HepG2 (cell line): ENCODE data around the gene KIF5B. TPM values are rescaled to one million over a fixed set of nuclear protein-coding genes. Genes with fewer than 3 reads are reported as not detected.

Source experiments
- AHR ChIP-seq: IDR thresholded peaks from 2 replicates; pipeline ENCODE4 v1.6.1; 2018; ENCODE audit warnings: missing genetic modification reagents, missing compliant biosample characterization
- CHCHD3 ChIP-seq: sonication (generic); formaldehyde crosslinking; IDR thresholded peaks from 2 replicates; pipeline ENCODE4 v1.8.0; 2022; ENCODE audit warnings: mild to moderate bottlenecking, missing genetic modification reagents, moderate library complexity
- ESRRA ChIP-seq: sonication (generic); formaldehyde crosslinking; IDR thresholded peaks from 2 replicates; pipeline ENCODE4 v1.5.1; 2020; ENCODE audit warnings: mild to moderate bottlenecking, low read depth, missing genetic modification reagents
- FOXJ3 ChIP-seq: sonication (generic); formaldehyde crosslinking; IDR thresholded peaks from 2 replicates; pipeline ENCODE4 v1.4.0; 2020; ENCODE audit warnings: missing genetic modification reagents, mild to moderate bottlenecking, borderline replicate concordance
- FUBP1 ChIP-seq: sonication (generic); formaldehyde crosslinking; IDR thresholded peaks from 2 replicates; pipeline ENCODE4 v1.5.1; 2020; ENCODE audit warnings: missing genetic modification reagents, mild to moderate bottlenecking, borderline replicate concordance
- HNRNPK ChIP-seq: fragments of 200-400 bp; formaldehyde crosslinking; IDR thresholded peaks from 2 replicates; pipeline ENCODE4 v1.6.1; 2018; ENCODE audit warnings: low read length, low read depth, moderate library complexity, mild to moderate bottlenecking; ENCODE audit not compliant: poor library complexity, severe bottlenecking
- MAFG ChIP-seq: sonication (generic); formaldehyde crosslinking; IDR thresholded peaks from 2 replicates; pipeline ENCODE4 v1.5.1; 2020; ENCODE audit warnings: mild to moderate bottlenecking, missing genetic modification reagents
- MED13 ChIP-seq: sonication (generic); formaldehyde crosslinking; IDR thresholded peaks from 2 replicates; pipeline ENCODE4 v1.5.0; 2020; ENCODE audit warnings: missing genetic modification reagents
- MYNN ChIP-seq: sonication (generic); formaldehyde crosslinking; IDR thresholded peaks from 2 replicates; pipeline ENCODE4 v1.4.0; 2020; ENCODE audit warnings: mild to moderate bottlenecking, low read depth, missing genetic modification reagents
- MZF1 ChIP-seq: sonication (generic); formaldehyde crosslinking; IDR thresholded peaks from 2 replicates; pipeline ENCODE4 v1.8.1; 2023; ENCODE audit warnings: mild to moderate bottlenecking, missing genetic modification reagents, borderline replicate concordance
- NONO ChIP-seq, 2 experiments: fragments of 450-650 bp in 1 of 2; sonication (generic) in 1 of 2; formaldehyde crosslinking in 1 of 2; IDR thresholded peaks in 1 of 2; conservative IDR thresholded peaks in 1 of 2; 2 replicates each; pipeline versions ENCODE4 v1.6.1 to v1.8.0; 2017 to 2022; ENCODE audit warnings: mild to moderate bottlenecking in 1 of 2, missing genetic modification reagents in 1 of 2, moderate library complexity in 1 of 2
- RBAK ChIP-seq: sonication (generic); formaldehyde crosslinking; IDR thresholded peaks from 2 replicates; pipeline ENCODE4 v1.5.1; 2020; ENCODE audit warnings: mild to moderate bottlenecking, missing genetic modification reagents
- ZNF331 ChIP-seq: sonication (generic); formaldehyde crosslinking; IDR thresholded peaks from 2 replicates; pipeline ENCODE4 v1.4.0; 2020; ENCODE audit warnings: missing genetic modification reagents
- ZNF343 ChIP-seq: sonication (generic); formaldehyde crosslinking; IDR thresholded peaks from 2 replicates; pipeline ENCODE4 v1.4.0; 2020; ENCODE audit warnings: mild to moderate bottlenecking, missing genetic modification reagents
- ZSCAN21 ChIP-seq: sonication (generic); formaldehyde crosslinking; IDR thresholded peaks from 2 replicates; pipeline ENCODE4 v1.8.0; 2022; ENCODE audit warnings: mild to moderate bottlenecking, missing genetic modification reagents, moderate library complexity, borderline replicate concordance
- ZSCAN31 ChIP-seq: sonication (generic); formaldehyde crosslinking; IDR thresholded peaks from 2 replicates; pipeline ENCODE4 v1.5.0; 2020; ENCODE audit warnings: low read depth, mild to moderate bottlenecking, missing genetic modification reagents
- polyA plus RNA-seq, 8 experiments: library from polyadenylated mRNA; depleted of rRNA in 3 of 8; stranded (reverse) in 7 of 8; unstranded in 1 of 8; fragments of >200 nt; fragmentation: Illumina TruSeq in 4 of 8; extraction: Trizol in 4 of 8; gene quantifications; 2 replicates each; pipeline versions ENCODE4 v1.2.1 to v1.2.3, GENCODE V29; 2011 to 2016; ENCODE audit warnings: low read depth in 4 of 8, missing spikeins in 1 of 8, mixed read lengths in 1 of 8; ENCODE audit not compliant: insufficient read depth in 1 of 8
- total RNA-seq, 5 experiments: library from RNA; depleted of rRNA; stranded (reverse); fragments of >200 nt; fragmentation: Illumina TruSeq; extraction: Trizol; gene quantifications; 2 replicates each; pipeline ENCODE4 v1.2.3, GENCODE V29; 2016; ENCODE audit warnings: low read depth in 1 of 5
- TF ChIP-seq, protein P1 (sequence below), 2 experiments: fragments of 450-650 bp in 1 of 2; sonication (generic) in 1 of 2; formaldehyde crosslinking in 1 of 2; IDR thresholded peaks; 2 replicates each; pipeline versions ENCODE4 v1.6.1 to v1.8.0; 2016 to 2022; ENCODE audit warnings: antibody characterized with exemption in 1 of 2, mild to moderate bottlenecking in 1 of 2, missing genetic modification reagents in 1 of 2

KIF5B gene
- total and polyA plus RNA-seq, 2 of the 13 experiments (the other 11 are each of a cell fraction or from before 2014, with no cell fraction given), result 34.3 to 133 TPM

DNA sequence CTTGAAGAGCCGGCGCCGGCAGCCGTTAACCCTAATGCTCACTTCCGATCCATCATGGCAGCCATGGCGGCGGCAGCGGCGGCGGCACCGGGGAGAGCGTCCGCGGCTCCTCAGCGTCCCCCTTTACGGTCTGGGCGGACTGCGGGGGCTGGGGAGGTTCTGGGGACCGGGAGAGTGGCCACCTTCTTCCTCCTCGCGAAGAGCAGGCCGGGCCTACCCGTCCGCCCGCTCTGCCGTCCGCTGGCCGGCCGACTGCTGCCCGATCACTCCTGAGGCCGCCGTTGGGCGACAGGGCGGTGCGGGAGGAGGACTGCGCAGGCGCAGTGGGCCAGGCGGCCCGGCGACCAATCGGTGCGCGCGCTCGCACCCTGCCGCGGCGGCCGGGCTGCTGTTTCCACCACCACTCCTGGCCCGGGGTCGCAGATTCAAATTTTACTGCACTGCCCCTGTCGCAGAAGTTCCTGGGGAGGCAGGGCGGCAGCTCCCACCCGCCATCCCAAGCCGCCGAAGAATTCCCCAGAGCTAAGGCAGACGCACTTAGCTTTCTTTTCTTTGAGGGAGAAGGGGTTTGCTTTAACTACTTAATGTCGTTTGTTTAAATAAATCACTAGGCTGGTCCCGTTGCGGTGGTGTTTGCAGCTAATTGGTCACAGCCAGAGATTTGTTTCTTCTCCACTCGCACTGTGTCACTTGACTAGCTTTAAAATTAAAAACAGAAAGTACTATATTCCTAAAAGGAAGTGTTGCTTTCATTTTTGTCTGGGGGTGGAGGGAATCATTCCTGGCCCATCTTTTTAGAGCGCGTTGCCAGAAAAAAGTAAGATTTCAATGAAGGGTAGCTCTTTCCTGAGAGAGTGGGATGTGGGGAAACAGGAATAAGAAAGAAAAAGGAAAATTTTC is at the start of gene KIF5B (continued):
- no peak for TF ChIP-seq FUBP1
- TF ChIP-seq ESRRA (CRISPR knock-in tag), result peak; percentile 45; the same call in 1 of the 2 replicates
- no peak for TF ChIP-seq ZNF331 (CRISPR knock-in tag)
- TF ChIP-seq ZSCAN31 (CRISPR knock-in tag), result peak; percentile 51; the same call in 1 of the 2 replicates
- TF ChIP-seq ZNF343, result no peak
- TF ChIP-seq MAFG (CRISPR knock-in tag), result no peak
- TF ChIP-seq NONO (IDR thresholded peaks at IDR 0.05), result no peak
- TF ChIP-seq NONO (CRISPR knock-in tag; conservative IDR thresholded peaks at IDR 0.05), result peak; percentile 37; the same call in 1 of the 2 replicates
- TF ChIP-seq FOXJ3 (CRISPR knock-in tag), result no peak
- TF ChIP-seq, protein P1, sequence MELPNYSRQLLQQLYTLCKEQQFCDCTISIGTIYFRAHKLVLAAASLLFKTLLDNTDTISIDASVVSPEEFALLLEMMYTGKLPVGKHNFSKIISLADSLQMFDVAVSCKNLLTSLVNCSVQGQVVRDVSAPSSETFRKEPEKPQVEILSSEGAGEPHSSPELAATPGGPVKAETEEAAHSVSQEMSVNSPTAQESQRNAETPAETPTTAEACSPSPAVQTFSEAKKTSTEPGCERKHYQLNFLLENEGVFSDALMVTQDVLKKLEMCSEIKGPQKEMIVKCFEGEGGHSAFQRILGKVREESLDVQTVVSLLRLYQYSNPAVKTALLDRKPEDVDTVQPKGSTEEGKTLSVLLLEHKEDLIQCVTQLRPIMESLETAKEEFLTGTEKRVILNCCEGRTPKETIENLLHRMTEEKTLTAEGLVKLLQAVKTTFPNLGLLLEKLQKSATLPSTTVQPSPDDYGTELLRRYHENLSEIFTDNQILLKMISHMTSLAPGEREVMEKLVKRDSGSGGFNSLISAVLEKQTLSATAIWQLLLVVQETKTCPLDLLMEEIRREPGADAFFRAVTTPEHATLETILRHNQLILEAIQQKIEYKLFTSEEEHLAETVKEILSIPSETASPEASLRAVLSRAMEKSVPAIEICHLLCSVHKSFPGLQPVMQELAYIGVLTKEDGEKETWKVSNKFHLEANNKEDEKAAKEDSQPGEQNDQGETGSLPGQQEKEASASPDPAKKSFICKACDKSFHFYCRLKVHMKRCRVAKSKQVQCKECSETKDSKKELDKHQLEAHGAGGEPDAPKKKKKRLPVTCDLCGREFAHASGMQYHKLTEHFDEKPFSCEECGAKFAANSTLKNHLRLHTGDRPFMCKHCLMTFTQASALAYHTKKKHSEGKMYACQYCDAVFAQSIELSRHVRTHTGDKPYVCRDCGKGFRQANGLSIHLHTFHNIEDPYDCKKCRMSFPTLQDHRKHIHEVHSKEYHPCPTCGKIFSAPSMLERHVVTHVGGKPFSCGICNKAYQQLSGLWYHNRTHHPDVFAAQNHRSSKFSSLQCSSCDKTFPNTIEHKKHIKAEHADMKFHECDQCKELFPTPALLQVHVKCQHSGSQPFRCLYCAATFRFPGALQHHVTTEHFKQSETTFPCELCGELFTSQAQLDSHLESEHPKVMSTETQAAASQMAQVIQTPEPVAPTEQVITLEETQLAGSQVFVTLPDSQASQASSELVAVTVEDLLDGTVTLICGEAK (IDR thresholded peaks at IDR 0.05), result no peak
- TF ChIP-seq, protein P1 (CRISPR knock-in tag; IDR thresholded peaks at IDR 0.05), result peak; percentile 49; the same call in 1 of the 2 replicates
- TF ChIP-seq CHCHD3 (CRISPR knock-in tag), result 0 out of 2 replicates have a peak, but pooled peaks have one; percentile 40
- no peak for TF ChIP-seq MZF1 (CRISPR knock-in tag)
- no peak for TF ChIP-seq ZSCAN21 (CRISPR knock-in tag)
- no peak for TF ChIP-seq MED13
- TF ChIP-seq AHR, result peak; percentile 53; the same call in 1 of the 2 replicates
- TF ChIP-seq HNRNPK, result peak; percentile 62
- TF ChIP-seq RBAK (CRISPR knock-in tag), result no peak
- TF ChIP-seq MYNN (CRISPR knock-in tag), result no peak
